Progenitor cell of endocrine pancreas (in vitro differentiated cells): ENCODE data around the gene DLGAP3. TPM values are rescaled to one million over a fixed set of nuclear protein-coding genes. Genes with fewer than 3 reads are reported as not detected.
"Not testable (repeated sequence)": the region's sequence is repeated elsewhere in the genome, so short reads cannot be mapped to it uniquely, and the experiment has no call there.

Source experiments
- DNase-seq: peaks from one replicate; pipeline ENCODE4 v3.0.0; 2021; ENCODE audit warnings: low spot score; ENCODE audit not compliant: unreplicated experiment
- H3K27ac Mint-ChIP-seq: 2 replicates; pipeline ENCODE4 v1.8.0; 2021; ENCODE audit warnings: mild to moderate bottlenecking, moderate library complexity, mixed read lengths
- H3K27me3 Mint-ChIP-seq: 2 replicates; pipeline ENCODE4 v1.8.0; 2021; ENCODE audit warnings: mixed read lengths
- H3K36me3 Mint-ChIP-seq: 2 replicates; pipeline ENCODE4 v1.8.0; 2022; ENCODE audit warnings: mixed read lengths; ENCODE audit not compliant: insufficient read depth
- H3K4me1 Mint-ChIP-seq: 2 replicates; pipeline ENCODE4 v1.8.0; 2021; ENCODE audit warnings: low read depth, mixed read lengths
- H3K4me3 Mint-ChIP-seq: 2 replicates; pipeline ENCODE4 v1.8.0; 2021; ENCODE audit warnings: low read depth, mild to moderate bottlenecking, moderate library complexity, mixed read lengths
- H3K9me3 Mint-ChIP-seq: 2 replicates; pipeline ENCODE4 v1.8.0; 2021; ENCODE audit warnings: low read depth, mixed read lengths
- CTCF ChIP-seq: fragments of 200-600 bp; sonication (generic); IDR thresholded peaks from one replicate; pipeline ENCODE4 v1.5.0; 2021; ENCODE audit warnings: antibody characterized with exemption, mild to moderate bottlenecking; ENCODE audit not compliant: unreplicated experiment
- total RNA-seq: library from RNA; stranded (reverse); gene quantifications from 2 replicates; pipeline ENCODE4 v1.2.1, GENCODE V29; 2021

Gene DLGAP3
- total RNA-seq, 1 donor from 2014 or later = 1.3 TPM

- TF ChIP-seq CTCF = no peak
- no peak for DNase-seq
- Mint-ChIP-seq H3K4me1 (peaks cover 3% of the 10 kb centered on the region), H3K27me3 (no peaks in the 10 kb centered on the region), H3K9me3 (peaks cover 3% of the 10 kb centered on the region), H3K27ac (no peak overlapping the region), H3K36me3 (no peaks in the 10 kb centered on the region), H3K4me3 (no peak overlapping the region)
Observed at GRCh38 chr1:34970220-34970735, 40.8 kb upstream of the DLGAP3 start.

- H3K27me3 Mint-ChIP-seq, H3K27ac Mint-ChIP-seq, H3K9me3 Mint-ChIP-seq, H3K4me1 Mint-ChIP-seq, H3K4me3 Mint-ChIP-seq, H3K36me3 Mint-ChIP-seq, DNase-seq: not testable (repeated sequence)
Observed at GRCh38 chr1:34968297-34968696, 38.8 kb upstream of the DLGAP3 start.

GRCh38 chr1:34967672-34968071 is 38.2 kb upstream of the DLGAP3 start:
- H3K4me3 Mint-ChIP-seq, DNase-seq, H3K9me3 Mint-ChIP-seq, H3K36me3 Mint-ChIP-seq, H3K27me3 Mint-ChIP-seq, H3K4me1 Mint-ChIP-seq, H3K27ac Mint-ChIP-seq: not testable (repeated sequence)

GRCh38 chr1:34965597-34965996 is 36.1 kb upstream of the DLGAP3 start:
- no peaks in the 10 kb centered on the region for H3K36me3 Mint-ChIP-seq
- peaks cover 3% of the 10 kb centered on the region for H3K9me3 Mint-ChIP-seq
- no peak overlapping the region for H3K27ac Mint-ChIP-seq
- H3K4me3 Mint-ChIP-seq = no peak overlapping the region
- no peak for DNase-seq
- no peak for TF ChIP-seq CTCF
- no peaks in the 10 kb centered on the region for H3K4me1 Mint-ChIP-seq
- peaks cover 10% of the 10 kb centered on the region for H3K27me3 Mint-ChIP-seq

- Mint-ChIP-seq H3K4me1 (no peaks in the 10 kb centered on the region), H3K9me3 (peaks cover 7% of the 10 kb centered on the region), H3K27ac (no peak overlapping the region), H3K36me3 (no peaks in the 10 kb centered on the region), H3K27me3 (peaks cover 5% of the 10 kb centered on the region), H3K4me3 (no peak overlapping the region)
- no peak for DNase-seq
- no peak for TF ChIP-seq CTCF
Observed at GRCh38 chr1:34950428-34950827, 21.0 kb upstream of the DLGAP3 start.

GRCh38 chr1:34948739-34949138 is 19.3 kb upstream of the DLGAP3 start:
- DNase-seq, H3K27ac Mint-ChIP-seq, H3K4me1 Mint-ChIP-seq, H3K27me3 Mint-ChIP-seq, H3K9me3 Mint-ChIP-seq, H3K36me3 Mint-ChIP-seq, H3K4me3 Mint-ChIP-seq: not testable (repeated sequence)

- not testable (repeated sequence) for H3K36me3 Mint-ChIP-seq, DNase-seq, H3K4me1 Mint-ChIP-seq, H3K9me3 Mint-ChIP-seq, H3K27ac Mint-ChIP-seq, H3K4me3 Mint-ChIP-seq
- H3K27me3 Mint-ChIP-seq = peaks cover 13% of the 10 kb centered on the region
Observed at GRCh38 chr1:34947641-34948314, 18.3 kb upstream of the DLGAP3 start.
